H9 (cell line): Measurements from ENCODE around the gene MRTFA. TPM values are rescaled to one million over a fixed set of nuclear protein-coding genes. Genes with fewer than 3 reads are reported as not detected.

Experiments
- DNase-seq: peaks from one replicate; pipeline ENCODE4 v3.0.0-alpha.2; 2017
- H2AFZ ChIP-seq: one replicate; pipeline ENCODE4 v1.6.1; 2013; ENCODE audit warnings: mild to moderate bottlenecking, low read length, control low read depth, moderate library complexity
- H2AK5ac ChIP-seq: 2 replicates; pipeline ENCODE4 v1.6.1; 2013; ENCODE audit warnings: low read length, control low read depth, mixed read lengths; ENCODE audit not compliant: insufficient read length
- H2BK120ac ChIP-seq: one replicate; pipeline ENCODE4 v1.6.1; 2013; ENCODE audit warnings: low read depth, mild to moderate bottlenecking, low read length, control low read depth, inconsistent platforms; ENCODE audit not compliant: poor library complexity, severe bottlenecking
- H2BK12ac ChIP-seq: 2 replicates; pipeline ENCODE4 v1.6.1; 2013; ENCODE audit warnings: low read length, control low read depth, mixed read lengths, low read depth; ENCODE audit not compliant: insufficient read length
- H2BK15ac ChIP-seq: 2 replicates; pipeline ENCODE4 v1.6.1; 2013; ENCODE audit warnings: low read depth, low read length, control low read depth
- H2BK20ac ChIP-seq: one replicate; pipeline ENCODE4 v1.6.1; 2013; ENCODE audit warnings: low read depth, mild to moderate bottlenecking, low read length, control low read depth, inconsistent platforms; ENCODE audit not compliant: poor library complexity, severe bottlenecking
- H2BK5ac ChIP-seq: 2 replicates; pipeline ENCODE4 v1.6.1; 2013; ENCODE audit warnings: low read length, control low read depth, mixed read lengths; ENCODE audit not compliant: insufficient read length
- H3K14ac ChIP-seq: 2 replicates; pipeline ENCODE4 v1.6.1; 2013; ENCODE audit warnings: low read length, control low read depth; ENCODE audit not compliant: insufficient read depth
- H3K18ac ChIP-seq: 2 replicates; pipeline ENCODE4 v1.6.1; 2013; ENCODE audit warnings: low read depth, mild to moderate bottlenecking, mixed read lengths, low read length, control low read depth; ENCODE audit not compliant: insufficient read length
- H3K23ac ChIP-seq: 2 replicates; pipeline ENCODE4 v1.6.1; 2013; ENCODE audit warnings: low read length, control low read depth, mixed read lengths, low read depth; ENCODE audit not compliant: insufficient read length
- H3K23me2 ChIP-seq: 2 replicates; pipeline ENCODE4 v1.6.1; 2013; ENCODE audit warnings: low read depth, mild to moderate bottlenecking, mixed read lengths, low read length, control low read depth; ENCODE audit not compliant: insufficient read length, poor library complexity, severe bottlenecking
- H3K27ac ChIP-seq: 2 replicates; pipeline ENCODE4 v1.5.1; 2013; ENCODE audit warnings: low read length, control low read depth, mixed read lengths, low read depth; ENCODE audit not compliant: insufficient read length
- H3K27me3 ChIP-seq: 2 replicates; pipeline ENCODE4 v1.6.1; 2013; ENCODE audit warnings: low read length, control low read depth, inconsistent platforms; ENCODE audit not compliant: insufficient read depth
- H3K4ac ChIP-seq: 2 replicates; pipeline ENCODE4 v1.6.1; 2013; ENCODE audit warnings: low read depth, mild to moderate bottlenecking, control low read depth, inconsistent platforms, low read length, moderate library complexity
- H3K4me1 ChIP-seq: 2 replicates; pipeline ENCODE4 v1.6.1; 2013; ENCODE audit warnings: low read length, control low read depth, inconsistent platforms; ENCODE audit not compliant: insufficient read depth
- H3K4me2 ChIP-seq: 2 replicates; pipeline ENCODE4 v1.6.1; 2013; ENCODE audit warnings: low read length, control low read depth, mixed read lengths; ENCODE audit not compliant: insufficient read length, insufficient read depth
- H3K56ac ChIP-seq: 2 replicates; pipeline ENCODE4 v1.6.1; 2013; ENCODE audit warnings: low read depth, mild to moderate bottlenecking, mixed read lengths, low read length, control low read depth; ENCODE audit not compliant: insufficient read length
- H3K79me1 ChIP-seq: 2 replicates; pipeline ENCODE4 v1.6.1; 2013; ENCODE audit warnings: low read depth, mild to moderate bottlenecking, moderate library complexity, low read length, control low read depth, inconsistent platforms; ENCODE audit not compliant: insufficient read depth, poor library complexity, severe bottlenecking
- H3K79me2 ChIP-seq: 2 replicates; pipeline ENCODE4 v1.6.1; 2013; ENCODE audit warnings: low read length, control low read depth, inconsistent platforms; ENCODE audit not compliant: insufficient read depth
- H3K9ac ChIP-seq: 2 replicates; pipeline ENCODE4 v1.6.1; 2013; ENCODE audit warnings: low read length, control low read depth, mixed read lengths; ENCODE audit not compliant: insufficient read length; ENCODE audit errors: extremely low read depth
- H3K9me3 ChIP-seq: one replicate; pipeline ENCODE4 v1.6.1; 2013; ENCODE audit warnings: low read depth, low read length, inconsistent platforms; ENCODE audit not compliant: control insufficient read depth
- H3T11ph ChIP-seq: one replicate; pipeline ENCODE4 v1.6.1; 2013; ENCODE audit warnings: mild to moderate bottlenecking, low read length, control low read depth, inconsistent platforms
- H4K20me1 ChIP-seq: one replicate; pipeline ENCODE4 v1.6.1; 2013; ENCODE audit not compliant: control insufficient read depth, insufficient read length, insufficient read depth
- H4K5ac ChIP-seq: 2 replicates; pipeline ENCODE4 v1.6.1; 2013; ENCODE audit warnings: low read depth, mild to moderate bottlenecking, mixed read lengths, low read length, control low read depth; ENCODE audit not compliant: insufficient read length
- H4K8ac ChIP-seq: replicated peaks from 2 replicates; pipeline ENCODE4 v1.6.1; 2013; ENCODE audit warnings: low read length, control low read depth, mixed read lengths, low read depth; ENCODE audit not compliant: insufficient read length
- H4K91ac ChIP-seq: 2 replicates; pipeline ENCODE4 v1.6.1; 2013; ENCODE audit warnings: low read depth, mild to moderate bottlenecking, moderate library complexity, mixed read lengths, low read length, control low read depth; ENCODE audit not compliant: insufficient read length
- H3K27ac Mint-ChIP-seq, 3 experiments: 2 replicates in 2 of 3; 3 replicates in 1 of 3; pipeline ENCODE4 v1.8.0; 2020 to 2021; ENCODE audit warnings: mixed read lengths in 3 of 3, mild to moderate bottlenecking in 1 of 3, moderate library complexity in 1 of 3
- H3K27me3 Mint-ChIP-seq: 2 replicates; pipeline ENCODE4 v1.8.0; 2021; ENCODE audit warnings: low read depth, mild to moderate bottlenecking, moderate library complexity, mixed read lengths
- H3K36me3 Mint-ChIP-seq, 3 experiments: 2 replicates in 2 of 3; 3 replicates in 1 of 3; pipeline ENCODE4 v1.8.0; 2020 to 2021; ENCODE audit warnings: low read depth in 3 of 3, mixed read lengths in 3 of 3; ENCODE audit not compliant: insufficient read depth in 1 of 3
- H3K4me1 Mint-ChIP-seq, 2 experiments: 2 replicates each; pipeline ENCODE4 v1.8.0; 2020; ENCODE audit warnings: mixed read lengths in 2 of 2
- H3K4me3 Mint-ChIP-seq, 2 experiments: 2 replicates in 1 of 2; 3 replicates in 1 of 2; pipeline ENCODE4 v1.8.0; 2020 to 2021; ENCODE audit warnings: mild to moderate bottlenecking in 2 of 2, mixed read lengths in 2 of 2, moderate library complexity in 1 of 2
- H3K9me3 Mint-ChIP-seq, 2 experiments: 2 replicates in 1 of 2; 3 replicates in 1 of 2; pipeline ENCODE4 v1.8.0; 2020; ENCODE audit warnings: mild to moderate bottlenecking in 2 of 2, mixed read lengths in 2 of 2, moderate library complexity in 1 of 2
- WGBS: extraction: QIAGEN DNeasy Blood & Tissue Kit; methylation state at CpG from one replicate; pipeline ENCODE4 v1.1.7; 2013; ENCODE audit warnings: missing lambda C conversion rate, low lambda C conversion rate, mixed read lengths; ENCODE audit not compliant: insufficient read length; ENCODE audit errors: extremely low coverage; 5-methylcytosine and 5-hydroxymethylcytosine counted together
- total RNA-seq: library from RNA; stranded (reverse); gene quantifications from 2 replicates; pipeline ENCODE4 v1.2.1, GENCODE V29; 2021
- TF ChIP-seq, protein P1 (sequence below): fragments of 200-600 bp; sonication (generic); conservative IDR thresholded peaks from 3 replicates; pipeline ENCODE4 v1.8.0; 2021; ENCODE audit warnings: antibody characterized with exemption, mild to moderate bottlenecking

MRTFA gene
- total RNA-seq, 1 experiment from 2014 or later: 38.1 TPM

DNA sequence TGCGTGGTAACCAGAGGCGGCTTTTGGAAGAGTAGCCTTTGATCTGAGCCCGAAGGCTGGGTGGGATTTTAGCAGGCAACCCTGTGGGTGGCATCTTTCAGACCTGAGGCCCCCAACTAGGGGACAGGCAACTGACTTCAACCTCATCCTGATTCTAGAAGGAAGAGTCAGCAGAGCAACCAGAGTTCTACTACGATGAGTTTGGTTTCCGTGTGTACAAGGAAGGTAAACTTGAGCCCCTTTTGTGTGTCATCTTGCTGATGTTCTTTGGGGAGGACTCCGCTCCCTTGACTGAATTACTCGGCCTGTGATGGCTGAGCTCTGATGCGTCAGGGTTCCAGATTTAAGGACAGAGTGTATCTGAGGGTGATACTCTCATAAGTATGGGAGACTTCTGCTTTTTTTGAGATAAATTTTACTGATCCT is 234.5 kb downstream of the MRTFA start:
- no peak overlapping the region for H3K27ac ChIP-seq
- Mint-ChIP-seq H3K36me3 (peaks cover 17 to 50% (median 49%) of the 10 kb centered on the region in 3 experiments), H3K27ac (no peak overlapping the region; a peak in 1 of 7 replicates), H3K9me3 (no peaks in the 10 kb centered on the region), H3K4me1 (peaks cover 5 to 10% of the 10 kb centered on the region in 2 experiments), H3K27me3 (no peaks in the 10 kb centered on the region; the same call in 1 of the 2 replicates), H3K4me3 (no peak overlapping the region)
- H3K9me3 ChIP-seq: no peaks in the 10 kb centered on the region
- H2AK5ac ChIP-seq: no peak overlapping the region
- H4K91ac ChIP-seq: no peak overlapping the region
- no peaks in the 10 kb centered on the region for H3K79me1 ChIP-seq
- no peak overlapping the region for H2AFZ ChIP-seq
- no peak overlapping the region for H4K5ac ChIP-seq
- H4K20me1 ChIP-seq: peaks cover 2% of the 10 kb centered on the region
- H4K8ac ChIP-seq: no peak overlapping the region
- no peak overlapping the region for H3K9ac ChIP-seq
- H3K56ac ChIP-seq: no peak overlapping the region
- no peaks in the 10 kb centered on the region for H3K4me1 ChIP-seq
- DNase-seq: no peak
- no peak overlapping the region for H3K23ac ChIP-seq
- no peak overlapping the region for H3K4me2 ChIP-seq
- no peak overlapping the region for H2BK12ac ChIP-seq
- TF ChIP-seq, protein P1, sequence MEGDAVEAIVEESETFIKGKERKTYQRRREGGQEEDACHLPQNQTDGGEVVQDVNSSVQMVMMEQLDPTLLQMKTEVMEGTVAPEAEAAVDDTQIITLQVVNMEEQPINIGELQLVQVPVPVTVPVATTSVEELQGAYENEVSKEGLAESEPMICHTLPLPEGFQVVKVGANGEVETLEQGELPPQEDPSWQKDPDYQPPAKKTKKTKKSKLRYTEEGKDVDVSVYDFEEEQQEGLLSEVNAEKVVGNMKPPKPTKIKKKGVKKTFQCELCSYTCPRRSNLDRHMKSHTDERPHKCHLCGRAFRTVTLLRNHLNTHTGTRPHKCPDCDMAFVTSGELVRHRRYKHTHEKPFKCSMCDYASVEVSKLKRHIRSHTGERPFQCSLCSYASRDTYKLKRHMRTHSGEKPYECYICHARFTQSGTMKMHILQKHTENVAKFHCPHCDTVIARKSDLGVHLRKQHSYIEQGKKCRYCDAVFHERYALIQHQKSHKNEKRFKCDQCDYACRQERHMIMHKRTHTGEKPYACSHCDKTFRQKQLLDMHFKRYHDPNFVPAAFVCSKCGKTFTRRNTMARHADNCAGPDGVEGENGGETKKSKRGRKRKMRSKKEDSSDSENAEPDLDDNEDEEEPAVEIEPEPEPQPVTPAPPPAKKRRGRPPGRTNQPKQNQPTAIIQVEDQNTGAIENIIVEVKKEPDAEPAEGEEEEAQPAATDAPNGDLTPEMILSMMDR: no peak
- H3K27me3 ChIP-seq: no peaks in the 10 kb centered on the region
- no peak overlapping the region for H3K4ac ChIP-seq
- H3K18ac ChIP-seq: no peak overlapping the region
- H3K23me2 ChIP-seq: no peaks in the 10 kb centered on the region
- H3K14ac ChIP-seq: no peak overlapping the region
- WGBS: no CpG with 5 or more reads among the region's 8 CpGs
- no peak overlapping the region for H3T11ph ChIP-seq
- H2BK120ac ChIP-seq: no peak overlapping the region
- no peak overlapping the region for H2BK5ac ChIP-seq
- H2BK20ac ChIP-seq: no peak overlapping the region
- H2BK15ac ChIP-seq: no peak overlapping the region
- H3K79me2 ChIP-seq: no peaks in the 10 kb centered on the region
